Left lobe of liver (tissue), 2 donors: ENCODE measurements around the gene KIF26A. TPM values are rescaled to one million over a fixed set of nuclear protein-coding genes. Genes with fewer than 3 reads are reported as not detected.
A peak's percentile ranks its signal among the peaks of the same experiment; 100 is the strongest.

ENCODE experiments used
- ATAC-seq: fragments of 200-7000 bp; cut with Tn5 transposase; one replicate; pipeline ENCODE4 v1.9.1; 2020; ENCODE audit warnings: mild to moderate bottlenecking, moderate library complexity
- DNase-seq: peaks from one replicate; pipeline ENCODE4 v3.0.0-alpha.2; 2020; ENCODE audit warnings: low spot score
- total RNA-seq: library from RNA; stranded (reverse); gene quantifications from one replicate; pipeline ENCODE4 v1.2.1, GENCODE V29; 2021
- donor health status: DM: no; HTN: no; CAD: no; lungs with moderate emphysema.
- donor health status: DM: no; HTN: yes; CAD: no.

KIF26A gene
- total RNA-seq, 1 donor from 2014 or later = 1.3 TPM

DNA sequence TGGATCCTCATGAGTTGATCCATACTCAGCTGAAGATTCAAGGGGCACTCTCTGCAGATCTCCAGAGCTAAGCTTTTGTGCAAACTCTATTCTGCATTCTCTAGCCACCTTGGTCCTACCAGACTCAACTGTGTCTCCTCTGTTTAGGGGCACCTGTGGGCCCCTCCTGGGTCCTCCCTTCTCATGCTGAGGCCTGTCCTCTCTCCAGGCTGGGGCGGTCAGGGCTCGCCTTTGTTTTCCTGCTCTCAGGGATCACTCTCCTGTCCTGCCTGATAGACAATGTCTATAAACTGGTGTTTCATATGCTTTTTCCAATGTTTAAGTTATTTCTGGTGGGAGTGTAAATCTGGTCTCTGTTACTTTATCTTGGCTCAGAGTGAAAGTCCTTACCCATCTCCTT lies 11.6 kb upstream of the KIF26A start:
- DNase-seq (no peak), ATAC-seq (no peak)

DNA sequence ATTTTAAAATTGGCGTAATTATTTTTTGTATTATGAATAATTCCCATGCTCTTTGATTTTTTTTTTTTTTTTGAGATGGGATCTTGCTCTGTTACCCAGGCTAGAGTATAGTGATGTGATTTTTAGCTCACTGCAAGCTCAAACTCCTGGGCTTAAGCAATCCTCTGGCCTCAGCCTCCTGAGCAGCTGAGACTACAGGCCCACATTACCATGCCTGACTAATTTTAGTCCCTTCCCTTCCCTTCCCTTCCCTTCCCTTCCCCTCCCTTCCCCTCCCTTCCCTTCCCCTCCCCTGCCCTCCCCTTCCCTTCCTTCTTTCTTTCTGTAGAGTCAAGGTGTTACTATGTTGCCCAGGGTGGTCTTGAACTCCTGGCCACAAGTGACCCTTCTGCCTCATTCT lies 9.4 kb upstream of the KIF26A start:
- no peak for DNase-seq
- no peak for ATAC-seq

DNA sequence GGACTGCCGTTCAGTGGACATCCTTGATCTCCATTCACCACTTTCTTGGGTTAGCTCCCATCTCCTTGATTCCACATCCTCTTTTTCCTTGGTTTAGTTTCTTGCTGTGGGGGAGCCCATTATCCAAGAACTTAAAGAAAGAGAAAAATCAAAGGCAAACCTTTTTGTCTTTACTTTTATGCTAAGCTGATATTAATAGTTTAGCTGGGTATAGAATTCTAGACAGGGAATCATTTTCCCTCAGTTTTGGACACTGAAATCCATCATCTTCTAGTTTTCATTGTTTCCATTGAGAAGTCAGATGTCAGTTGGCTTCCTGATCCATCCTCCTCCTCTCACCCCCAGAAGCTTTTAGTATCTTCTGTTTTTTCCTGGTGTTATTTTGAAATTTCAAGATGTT lies 8.8 kb upstream of the KIF26A start:
- ATAC-seq (no peak), DNase-seq (no peak)

DNA sequence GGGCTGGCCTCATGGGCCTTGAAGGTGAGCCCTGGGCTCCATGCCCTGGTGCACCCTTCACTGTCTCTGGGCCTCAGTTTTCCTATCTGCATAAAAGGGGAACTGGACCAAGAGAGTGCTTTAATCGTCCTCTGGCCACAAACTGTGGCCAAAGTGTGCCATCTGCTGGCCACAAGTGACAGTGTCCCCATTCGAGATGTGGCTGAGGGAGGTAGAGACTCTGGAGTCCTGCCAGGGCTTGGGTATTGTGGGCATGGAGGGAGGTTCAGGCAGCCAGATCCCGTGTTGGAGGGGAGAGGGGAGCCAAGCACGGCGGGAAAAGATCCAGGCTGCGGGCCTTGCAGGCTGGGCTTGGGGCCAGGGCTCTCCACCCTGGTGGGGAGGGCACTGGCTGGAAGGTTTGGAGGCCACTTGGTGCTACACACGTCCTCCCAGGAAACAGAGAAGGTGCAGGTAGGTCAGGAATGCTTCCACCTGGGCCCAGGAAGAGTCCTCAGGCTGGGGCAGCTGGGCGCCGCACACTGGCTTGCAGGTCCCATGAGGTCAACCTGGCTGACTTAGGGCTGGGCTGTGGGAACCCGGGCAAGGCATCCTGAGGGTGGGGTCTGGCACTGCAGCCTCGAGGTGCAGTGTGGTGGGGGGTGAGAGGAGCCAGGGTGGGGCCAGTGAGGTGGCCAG lies 7.3 kb upstream of the KIF26A start:
- peak; percentile 72 for DNase-seq
- peak; percentile 94 for ATAC-seq

DNA sequence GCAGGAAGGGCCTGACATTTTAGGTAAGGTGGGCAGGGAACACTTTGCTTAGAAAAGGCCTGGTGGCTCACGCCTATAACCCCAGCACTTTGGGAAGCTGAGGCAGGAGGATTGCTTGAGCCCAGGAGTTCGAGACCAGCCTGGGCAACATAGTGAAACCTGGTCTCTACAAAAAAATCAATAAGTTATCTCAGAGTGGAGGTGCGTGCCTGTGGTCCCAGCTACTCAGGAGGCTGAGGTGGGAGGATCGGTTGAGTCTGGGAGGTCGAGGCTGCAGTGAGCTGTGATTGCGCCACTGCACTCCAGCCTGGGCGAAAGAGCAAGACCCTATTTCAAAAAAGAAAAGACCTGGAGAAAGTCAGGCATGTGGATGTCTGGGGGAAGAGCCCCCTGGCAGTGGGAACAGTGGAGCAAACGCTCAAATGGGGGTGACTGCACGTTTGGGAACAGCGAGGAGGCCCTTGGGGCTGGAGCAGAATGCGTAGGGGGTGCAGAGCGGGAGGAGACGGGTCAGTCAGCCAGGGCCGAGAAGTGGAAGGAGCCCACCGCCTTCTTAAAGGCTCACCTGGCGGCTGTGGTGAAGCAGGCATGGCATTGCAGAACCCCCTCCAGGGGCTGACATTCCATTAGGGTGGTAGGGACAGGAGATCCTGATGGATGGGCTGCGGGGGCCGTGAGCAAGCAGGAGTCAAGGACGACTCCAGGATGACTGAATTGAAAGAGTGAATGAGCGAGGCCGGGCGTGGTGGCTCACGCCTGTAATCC lies 6.2 kb upstream of the KIF26A start:
- DNase-seq (no peak), ATAC-seq (no peak)

DNA sequence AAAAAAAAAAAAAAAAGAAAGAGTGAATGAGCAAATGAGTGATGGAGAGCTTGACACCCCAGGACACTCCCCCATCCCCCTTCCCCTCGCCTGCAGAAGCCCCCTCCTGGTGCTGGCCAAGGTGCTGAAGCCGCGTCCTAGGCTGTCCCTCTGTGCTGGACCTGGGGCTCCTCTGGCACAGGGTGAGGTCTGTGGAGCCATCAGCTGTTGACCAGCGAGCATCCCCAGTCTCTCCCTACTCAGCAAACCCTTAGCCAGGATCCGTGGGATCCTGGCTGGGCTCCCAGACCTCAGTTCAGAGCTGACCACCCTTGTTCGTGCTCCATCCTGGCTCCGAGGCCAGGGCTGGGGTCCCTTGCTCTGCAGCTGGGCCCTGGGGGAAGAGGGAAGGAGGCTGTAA lies 5.4 kb upstream of the KIF26A start:
- ATAC-seq (no peak), DNase-seq (no peak)

DNA sequence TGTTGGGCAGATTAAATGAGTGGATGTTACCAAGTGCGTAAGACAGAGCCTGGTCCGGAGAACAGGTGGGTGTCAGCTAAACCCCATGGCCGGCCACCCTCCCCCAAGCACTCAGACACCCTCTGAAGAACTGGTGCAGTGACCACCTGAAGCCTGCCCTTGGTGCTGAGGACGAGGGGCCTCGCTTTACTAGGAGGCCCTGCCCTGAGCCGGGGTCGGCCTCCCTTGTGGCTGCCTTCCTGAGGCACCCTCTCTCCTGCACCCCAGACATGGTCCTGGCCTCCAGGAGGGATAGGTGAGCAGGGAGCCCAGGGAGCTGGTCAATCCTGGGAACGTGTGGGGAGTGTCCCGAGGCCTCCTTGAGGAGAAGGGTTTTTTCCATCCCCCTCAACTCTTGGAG lies 4.9 kb upstream of the KIF26A start:
- DNase-seq = no peak
- no peak for ATAC-seq

DNA sequence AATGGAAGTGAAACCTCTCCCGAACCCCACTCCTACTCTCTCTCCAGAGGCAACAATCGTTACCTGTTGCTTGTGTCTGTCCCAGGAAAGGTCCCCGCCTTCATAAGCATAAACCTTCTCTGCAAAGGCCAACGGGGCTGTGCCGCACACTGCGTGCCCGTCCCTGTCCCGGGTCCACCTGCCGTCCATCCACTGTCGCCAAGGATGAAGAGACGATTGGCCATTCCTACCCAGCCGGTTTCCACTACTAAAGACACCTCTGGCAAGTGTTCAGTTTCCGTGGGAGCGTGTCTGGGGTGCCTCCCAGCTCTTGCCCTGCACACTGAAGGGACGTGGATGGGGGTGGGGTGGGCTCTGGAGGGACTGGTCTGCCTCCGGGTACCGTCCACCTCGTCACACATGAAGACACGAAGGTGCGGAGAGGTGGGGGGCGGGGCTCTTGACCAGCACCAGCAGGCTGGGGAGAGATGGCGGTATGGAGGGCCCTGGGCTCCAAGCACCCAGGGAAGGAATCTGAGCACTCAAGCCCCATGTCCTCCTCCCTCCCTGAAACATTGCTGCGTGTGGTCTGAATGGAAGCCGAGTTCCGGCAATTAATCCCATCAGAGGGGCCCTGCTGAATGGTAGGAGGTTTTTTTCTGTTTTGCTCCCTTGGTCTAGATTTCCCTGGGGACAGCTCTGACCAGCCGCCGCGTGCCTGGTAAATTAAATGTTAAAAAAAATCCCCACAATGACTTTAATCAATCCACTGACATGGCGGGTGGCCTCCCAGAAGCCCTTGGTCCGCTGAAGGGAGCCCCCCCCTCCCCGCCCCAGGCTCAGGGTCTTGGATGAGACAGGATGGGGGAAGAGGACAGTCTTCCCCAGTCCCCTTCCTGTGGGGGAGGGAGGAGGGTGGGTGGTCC lies 4.1 kb upstream of the KIF26A start:
- no peak for DNase-seq
- ATAC-seq = no peak

DNA sequence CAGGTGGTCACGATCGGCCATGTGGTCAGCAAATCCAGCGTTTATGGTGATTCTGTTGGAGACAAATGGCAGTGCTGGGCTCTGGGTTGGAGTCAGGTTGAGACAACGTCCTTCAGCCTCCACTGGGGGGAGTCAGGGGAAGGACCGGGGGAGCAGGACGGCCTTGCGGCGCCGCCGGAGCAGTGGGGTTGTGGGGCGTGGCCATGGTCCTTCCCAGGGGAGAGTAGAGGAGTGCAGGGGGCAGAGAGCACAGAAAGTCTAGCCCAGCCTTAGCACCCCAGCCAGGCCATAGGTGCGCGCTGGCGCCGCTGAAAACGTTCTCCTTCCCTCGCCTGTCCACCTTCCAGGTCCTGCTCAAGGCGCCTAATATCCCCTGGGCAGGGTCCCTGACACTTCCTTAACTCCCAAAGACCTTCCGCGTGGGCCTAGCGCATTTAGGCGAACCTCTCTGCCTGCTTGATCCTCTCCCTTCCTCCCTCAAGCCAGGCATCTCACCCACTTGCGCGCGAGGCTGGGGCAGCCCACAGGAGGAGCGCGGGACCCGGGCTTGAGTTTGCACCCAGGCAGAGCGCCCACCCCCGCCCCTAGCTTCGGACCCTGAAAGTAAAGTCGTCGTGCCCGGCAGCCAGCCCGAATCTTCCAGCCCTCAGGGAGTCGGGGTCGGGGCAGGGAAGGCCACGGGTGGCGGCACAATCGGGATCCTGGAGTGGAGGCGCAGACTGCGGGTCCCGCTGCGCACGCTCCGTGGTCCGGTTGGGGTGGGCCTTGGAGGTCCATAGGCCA lies 3.1 kb upstream of the KIF26A start:
- no peak for DNase-seq
- no peak for ATAC-seq

DNA sequence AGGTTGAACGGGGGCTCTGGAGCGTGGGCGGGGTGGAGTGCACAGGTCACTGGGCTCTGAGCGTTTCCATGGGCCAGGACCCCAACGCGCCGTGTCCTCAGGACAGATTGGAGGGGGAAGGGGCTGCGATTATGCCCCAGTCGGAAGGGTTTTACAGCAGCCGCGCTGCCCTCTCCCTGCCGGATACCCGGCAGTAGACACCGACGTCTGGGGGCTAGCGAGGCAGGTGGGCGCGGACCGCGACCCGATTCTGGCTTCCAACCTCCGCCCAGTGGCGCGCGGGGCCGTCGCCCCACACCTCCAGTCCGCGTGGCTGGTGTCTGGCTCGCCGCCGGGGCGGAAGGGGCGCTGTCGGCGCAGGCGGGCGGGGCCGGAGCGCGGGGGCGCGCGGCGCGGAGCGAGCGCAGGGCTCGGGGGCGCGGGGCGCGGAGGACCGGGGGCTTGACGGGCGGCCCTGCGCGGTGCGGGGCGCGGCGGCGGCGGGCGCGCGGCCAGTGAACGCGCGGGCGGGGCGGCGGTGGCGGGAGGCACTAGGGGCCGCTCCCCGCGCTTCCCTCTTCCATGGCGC lies 2.4 kb upstream of the KIF26A start:
- no peak for ATAC-seq
- no peak for DNase-seq

DNA sequence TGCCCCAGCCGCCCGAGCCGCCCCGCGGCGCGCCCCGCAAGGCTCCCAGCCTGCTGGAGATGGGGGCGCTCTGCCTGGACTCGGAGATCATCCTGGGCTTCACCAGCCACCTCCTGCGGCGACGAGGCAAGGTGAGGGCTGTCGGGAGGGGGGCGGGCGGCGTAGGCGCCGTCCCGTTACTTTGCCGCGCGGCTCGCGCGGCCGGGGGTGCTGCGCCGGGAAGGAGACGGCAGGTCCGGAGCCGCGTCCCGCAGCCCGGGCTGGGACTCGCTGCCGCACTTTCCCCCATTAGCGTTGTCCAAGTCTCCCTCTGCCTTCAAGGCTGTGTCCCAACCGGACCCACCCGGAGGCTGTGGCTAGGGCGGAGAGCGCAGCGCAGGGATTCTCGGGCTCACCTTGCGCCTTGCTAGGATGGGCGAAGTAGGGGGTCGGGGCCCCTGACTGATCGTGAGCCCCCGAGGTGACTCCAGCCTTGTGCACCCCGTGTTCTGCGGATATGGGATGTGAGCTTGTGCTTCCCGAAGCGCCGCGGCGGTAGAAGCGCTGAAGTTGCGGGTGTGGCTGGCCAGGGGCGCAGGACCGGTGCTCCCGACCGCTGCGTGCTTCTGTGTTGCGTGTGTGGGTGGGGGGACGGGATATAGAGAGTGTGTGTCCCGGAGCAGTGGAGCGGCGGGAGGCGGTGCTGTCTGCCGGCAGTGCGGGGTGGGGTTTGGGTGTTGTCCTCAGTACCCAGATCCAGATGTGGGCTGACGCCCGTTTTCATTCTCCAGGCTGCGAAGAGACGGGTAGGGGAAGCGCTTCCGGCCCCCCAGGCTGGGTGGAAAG lies 1.7 kb upstream of the KIF26A start:
- ATAC-seq (no peak), DNase-seq (no peak)

DNA sequence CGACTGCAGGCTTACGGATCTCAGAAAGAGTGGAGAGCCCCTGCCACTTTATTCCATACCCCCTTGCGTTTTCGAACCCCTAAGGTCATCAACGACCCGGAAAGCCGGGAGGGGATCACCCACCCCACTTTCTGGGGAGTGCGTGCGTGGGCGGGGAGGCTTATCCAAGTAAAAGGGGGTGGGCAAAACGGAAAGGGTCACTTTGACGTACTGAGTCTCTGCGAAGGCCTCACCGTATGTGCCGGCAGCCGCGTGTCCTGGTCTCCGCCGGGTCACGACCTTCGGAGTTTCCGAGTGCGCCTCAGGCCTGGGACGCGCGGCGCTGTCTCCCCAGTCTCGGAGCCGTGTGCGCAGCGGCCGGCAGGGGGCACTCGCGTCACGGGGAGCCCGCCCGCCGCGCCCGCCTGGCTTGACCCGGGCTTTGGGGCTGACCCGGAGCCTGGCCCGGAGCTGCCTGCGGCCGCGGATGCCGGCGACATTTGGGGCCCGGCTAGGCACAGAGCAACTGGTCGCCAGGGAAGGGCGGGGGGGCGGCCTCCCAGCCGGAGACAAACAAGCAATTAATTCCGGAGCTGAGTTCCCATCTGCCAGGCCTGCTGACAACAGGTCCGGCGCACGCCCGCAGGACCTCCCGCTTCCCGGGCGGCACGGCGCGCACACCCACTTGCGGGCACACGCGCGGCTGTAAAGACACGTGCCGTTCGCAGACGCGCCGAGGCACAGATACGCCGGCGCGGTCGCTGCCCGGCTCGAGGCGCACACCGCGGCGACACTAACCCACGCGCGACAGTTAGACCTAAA lies 890 bp upstream of the KIF26A start:
- DNase-seq (peak; percentile 77), ATAC-seq (peak; percentile 93)

DNA sequence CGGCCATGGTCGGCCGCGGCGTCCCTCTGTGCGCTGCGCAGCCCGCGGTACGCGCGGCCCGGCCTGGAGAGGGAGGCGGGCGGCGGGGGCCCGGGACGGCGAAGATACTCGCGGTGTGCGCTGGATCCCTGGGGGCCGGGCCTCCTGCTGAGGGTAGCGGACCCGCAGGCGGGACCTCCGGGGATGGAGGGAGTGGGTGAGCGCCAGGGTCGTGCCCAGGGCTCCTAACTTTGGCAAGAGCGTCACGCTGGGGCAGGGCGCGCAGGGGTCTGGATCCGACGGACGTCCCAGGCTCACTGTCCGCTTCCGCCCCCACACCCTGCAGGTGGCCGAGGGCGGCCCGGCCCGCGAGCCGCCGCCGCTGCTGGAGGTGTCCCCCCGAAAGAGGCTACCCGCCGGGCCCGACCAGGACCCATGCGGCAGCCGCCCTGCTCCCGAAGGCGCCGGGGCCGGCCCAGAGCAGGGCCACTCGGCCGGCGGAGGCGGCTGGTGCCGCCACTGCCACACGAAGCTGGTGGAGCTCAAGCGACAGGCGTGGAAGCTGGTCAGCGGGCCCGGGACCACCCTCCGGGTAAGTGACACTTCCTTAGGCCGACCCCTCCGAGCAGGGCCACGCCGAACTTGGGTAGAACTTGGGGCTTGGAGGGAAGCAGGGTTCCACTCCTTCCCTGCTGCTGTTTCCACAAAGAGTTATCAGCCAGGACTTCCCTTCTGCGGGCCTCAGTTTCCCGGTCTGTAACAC lies 502 bp downstream of the KIF26A start:
- ATAC-seq (no peak), DNase-seq (no peak)

DNA sequence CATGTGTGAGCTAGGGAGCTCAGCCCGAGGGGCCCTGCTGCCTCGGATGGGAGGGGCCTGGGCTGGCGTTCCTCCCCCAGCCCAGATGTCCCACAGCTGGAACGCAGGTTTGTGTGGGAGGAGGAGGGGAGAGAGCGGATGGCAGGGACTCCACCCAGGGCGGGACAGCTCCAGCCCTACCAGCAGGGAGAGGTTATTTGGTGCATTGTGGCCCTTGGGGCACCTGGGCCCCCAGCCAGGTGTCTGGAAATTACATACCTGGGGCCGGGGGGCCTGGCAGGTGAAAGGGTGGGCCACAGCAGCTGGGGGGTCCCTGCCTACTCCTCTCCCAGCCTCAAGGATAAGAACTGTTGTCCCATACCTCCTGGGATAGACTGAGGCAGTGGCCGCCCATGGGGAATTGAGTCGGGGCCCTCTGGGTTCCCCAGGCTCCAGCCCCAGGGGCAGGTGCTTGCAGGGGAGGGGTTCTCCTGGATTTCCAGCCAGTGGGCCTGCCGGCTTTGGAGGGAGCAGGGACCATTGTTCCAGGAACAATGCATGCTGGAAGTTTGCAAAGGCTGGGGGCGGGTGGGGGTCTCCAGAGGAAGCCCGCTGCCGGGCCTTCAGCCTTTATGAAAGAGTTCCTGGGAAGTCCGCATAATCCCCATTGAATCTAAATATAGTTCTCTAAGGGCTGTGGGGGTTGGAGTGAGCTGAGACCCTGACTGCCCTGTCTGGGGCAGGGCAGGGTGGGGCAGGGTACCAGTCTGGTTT lies 1.2 kb downstream of the KIF26A start:
- DNase-seq (no peak), ATAC-seq (no peak)

DNA sequence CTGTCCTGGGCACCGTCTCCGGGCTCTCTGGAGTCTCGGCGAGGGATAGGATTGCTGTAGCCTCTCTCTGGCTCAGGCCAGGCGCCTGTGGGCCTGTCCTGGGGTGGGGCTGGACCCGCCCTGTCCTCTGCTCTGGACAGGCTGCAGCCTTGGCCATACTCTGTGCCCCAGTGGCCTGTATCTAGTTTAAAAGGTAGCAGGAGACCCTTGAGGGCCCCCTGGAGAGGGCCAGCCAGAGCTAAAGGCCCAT lies 1.8 kb downstream of the KIF26A start:
- ATAC-seq = no peak
- DNase-seq = no peak

DNA sequence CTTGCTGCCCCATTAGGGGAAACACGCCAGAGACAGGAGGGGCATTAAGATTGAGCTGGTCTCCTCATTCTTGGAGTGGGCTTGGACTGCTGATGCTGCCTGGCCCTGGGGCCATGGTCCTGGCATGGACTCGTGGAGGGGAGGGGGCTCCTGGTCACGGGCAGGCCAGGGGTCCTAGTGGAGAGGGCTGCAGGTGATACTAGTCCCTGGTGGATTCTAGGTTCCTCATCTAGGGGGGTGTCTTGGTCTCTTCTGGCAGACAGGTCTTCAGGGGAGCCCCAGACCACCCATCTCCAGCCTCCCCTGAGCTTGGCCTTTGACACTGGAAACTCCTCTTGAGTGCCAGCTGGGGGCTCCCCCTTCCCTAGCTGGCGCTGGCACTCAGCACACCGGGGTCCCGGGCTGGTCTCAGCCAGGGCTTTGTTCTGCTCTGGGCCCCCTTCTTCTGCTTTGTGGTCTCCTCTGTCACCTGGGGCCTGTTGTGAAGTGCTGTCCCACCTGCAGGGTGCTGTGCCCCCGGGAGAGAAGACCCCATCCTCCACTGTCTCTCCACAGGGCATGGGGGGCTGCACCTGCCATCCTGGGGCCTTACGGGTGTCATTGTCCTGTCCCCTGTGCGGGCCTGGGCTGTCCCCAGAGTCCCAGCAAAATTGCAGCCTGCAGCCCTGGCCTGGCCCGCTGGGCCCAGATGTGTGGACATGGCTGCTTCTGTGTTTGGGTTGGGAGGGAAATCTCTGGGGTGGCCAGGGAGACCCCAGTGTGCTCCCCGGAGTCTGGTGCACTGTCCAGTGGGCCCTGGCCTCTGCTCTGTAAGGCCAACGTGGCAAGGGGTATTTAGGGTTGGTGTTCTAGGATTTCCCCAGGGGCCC lies 2.3 kb downstream of the KIF26A start:
- no peak for DNase-seq
- no peak for ATAC-seq

DNA sequence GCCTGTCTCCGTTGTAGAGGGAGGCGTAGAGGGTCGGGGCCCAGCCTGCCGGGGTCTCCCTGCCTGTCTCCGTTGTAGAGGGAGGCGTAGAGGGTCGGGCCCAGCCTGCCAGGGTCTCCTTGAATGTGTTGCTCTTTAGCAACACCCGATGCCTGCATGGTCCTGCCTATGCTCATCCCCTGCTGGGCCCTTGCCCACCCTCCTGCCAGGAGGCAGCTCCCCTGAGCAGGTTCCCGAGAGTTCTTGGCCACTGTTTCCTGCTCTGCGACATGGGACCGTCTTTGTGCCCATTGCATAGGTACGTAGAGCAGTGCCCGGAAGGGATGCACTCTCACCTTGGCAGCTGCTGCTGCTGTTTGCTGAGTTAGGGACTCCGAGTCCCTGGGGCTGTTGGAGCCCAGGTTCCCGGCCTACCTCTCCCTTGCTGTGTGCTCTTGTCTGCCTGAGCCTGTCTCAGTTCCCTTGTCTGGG lies 3.3 kb downstream of the KIF26A start:
- DNase-seq = no peak
- no peak for ATAC-seq
